ENCODE data around the gene SH3PXD2A. TPM values are rescaled to one million over a fixed set of nuclear protein-coding genes. Genes with fewer than 3 reads are reported as not detected.

The SH3PXD2A gene
- total and polyA plus RNA-seq, 2 of the 4 experiments (the other 2 are of a cell fraction), result 6.3 to 23.0 TPM

GRCh38 chr10:103663236-103663635, 192.1 kb downstream of the SH3PXD2A start:
- DNase-seq (no peak), ATAC-seq (ENCODE audit: low read depth) (no peak)
- 71% methylated on average over 1 of the region's 3 CpGs; no CpG with 5 or more reads in 1 of the 2 experiments for WGBS, 2 experiments (ENCODE audit: extremely low coverage in 2 of 2, insufficient read length in 1 of 2)
- ChIA-PET POLR2A (ENCODE audit: unreplicated experiment) (no interaction called here), CTCF (no interaction called here)
- Histone ChIP-seq H3K23ac (ENCODE audit: low read depth, low read length) (no peak overlapping the region), H4K91ac (ENCODE audit: insufficient read depth, low read depth, low read length) (no peak overlapping the region), H4K20me1 (ENCODE audit: insufficient read depth, low read length) (peaks cover 27% of the 10 kb centered on the region), H3K36me3 (ENCODE audit: control insufficient read depth, insufficient read depth, low read length) (peaks cover 17% of the 10 kb centered on the region), H3K4ac (ENCODE audit: low read depth, low read length) (no peak overlapping the region), H3K9ac (ENCODE audit: low read depth, low read length) (no peak overlapping the region), H2BK120ac (ENCODE audit: low read depth, low read length) (no peak overlapping the region), H4K5ac (ENCODE audit: low read depth, low read length) (no peak overlapping the region), H3K27ac (ENCODE audit: insufficient read depth, low read length) (no peak overlapping the region), H2AK5ac (ENCODE audit: low read depth, low read length) (no peak overlapping the region), H3K14ac (replicated peaks; ENCODE audit: low read depth, low read length) (no peak overlapping the region), H3K9me3 (ENCODE audit: control insufficient read depth, insufficient read depth, low read length) (no peaks in the 10 kb centered on the region), H4K8ac (ENCODE audit: low read depth in 2 of 2, low read length in 2 of 2) (no peak overlapping the region), H2BK15ac (ENCODE audit: low read depth, low read length) (no peak overlapping the region), H3K18ac (ENCODE audit: low read depth, low read length) (no peak overlapping the region), H2BK20ac (ENCODE audit: low read depth, low read length) (no peak overlapping the region), H3K56ac (ENCODE audit: extremely low read depth, insufficient read depth, low read length) (no peak overlapping the region), H2AFZ (replicated peaks; ENCODE audit: low read length, poor library complexity) (no peak overlapping the region), H3K9me1 (ENCODE audit: insufficient read depth, low read length) (peaks cover 21% of the 10 kb centered on the region), H3K4me3 (ENCODE audit: insufficient read depth, low read depth, low read length) (no peak overlapping the region), H3K27me3 (ENCODE audit: control insufficient read depth, insufficient read depth, low read length) (no peaks in the 10 kb centered on the region), H3K4me2 (ENCODE audit: low read depth, low read length) (no peak overlapping the region), H2AK9ac (replicated peaks; ENCODE audit: low read depth, low read length, poor library complexity) (no peak overlapping the region), H2BK5ac (ENCODE audit: low read depth, low read length, poor library complexity, severe bottlenecking) (no peak overlapping the region), H3K4me1 (ENCODE audit: control insufficient read depth, insufficient read depth, low read length) (peaks cover 24% of the 10 kb centered on the region), H3K79me1 (ENCODE audit: low read depth in 1 of 2, low read length in 2 of 2) (peaks cover 10 to 82% of the 10 kb centered on the region in 2 experiments)
- in situ Hi-C loops (cut with MboI; ENCODE audit: low sequenced_read_pairs) (no loop called here), intact Hi-C loops (cut with micrococcal nuclease) (no loop called here), dilution Hi-C loops (cut with HindIII; ENCODE audit: low sequenced_read_pairs, unreplicated experiment) (no loop called here)
- no TSS peak for BruUV-seq (replicated peaks)
- TF ChIP-seq MAZ (IDR thresholded peaks at IDR 0.05; ENCODE audit: borderline replicate concordance, low read depth, low read length), result no peak
- TF ChIP-seq, protein P1, sequence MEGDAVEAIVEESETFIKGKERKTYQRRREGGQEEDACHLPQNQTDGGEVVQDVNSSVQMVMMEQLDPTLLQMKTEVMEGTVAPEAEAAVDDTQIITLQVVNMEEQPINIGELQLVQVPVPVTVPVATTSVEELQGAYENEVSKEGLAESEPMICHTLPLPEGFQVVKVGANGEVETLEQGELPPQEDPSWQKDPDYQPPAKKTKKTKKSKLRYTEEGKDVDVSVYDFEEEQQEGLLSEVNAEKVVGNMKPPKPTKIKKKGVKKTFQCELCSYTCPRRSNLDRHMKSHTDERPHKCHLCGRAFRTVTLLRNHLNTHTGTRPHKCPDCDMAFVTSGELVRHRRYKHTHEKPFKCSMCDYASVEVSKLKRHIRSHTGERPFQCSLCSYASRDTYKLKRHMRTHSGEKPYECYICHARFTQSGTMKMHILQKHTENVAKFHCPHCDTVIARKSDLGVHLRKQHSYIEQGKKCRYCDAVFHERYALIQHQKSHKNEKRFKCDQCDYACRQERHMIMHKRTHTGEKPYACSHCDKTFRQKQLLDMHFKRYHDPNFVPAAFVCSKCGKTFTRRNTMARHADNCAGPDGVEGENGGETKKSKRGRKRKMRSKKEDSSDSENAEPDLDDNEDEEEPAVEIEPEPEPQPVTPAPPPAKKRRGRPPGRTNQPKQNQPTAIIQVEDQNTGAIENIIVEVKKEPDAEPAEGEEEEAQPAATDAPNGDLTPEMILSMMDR (conservative IDR thresholded peaks at IDR 0.05; ENCODE audit: low read depth, low read length), result no peak
- no peak for TF ChIP-seq MXI1 (IDR thresholded peaks at IDR 0.05; ENCODE audit: borderline replicate concordance, low read depth, low read length)
- no peak for TF ChIP-seq BHLHE40 (IDR thresholded peaks at IDR 0.05; ENCODE audit: low read depth, low read length)
- TF ChIP-seq CHD1 (IDR thresholded peaks at IDR 0.05; ENCODE audit: low read depth, low read length), result no peak
- no peak for TF ChIP-seq CEBPB (IDR thresholded peaks at IDR 0.05; ENCODE audit: low read depth, low read length)
- TF ChIP-seq MAFK (IDR thresholded peaks at IDR 0.05; ENCODE audit: low read depth, low read length), result no peak
- no peak for TF ChIP-seq RAD21 (IDR thresholded peaks at IDR 0.05; ENCODE audit: low read length)
- TF ChIP-seq RFX5 (IDR thresholded peaks at IDR 0.05; ENCODE audit: low read depth, low read length), result no peak
- no peak for TF ChIP-seq RCOR1 (IDR thresholded peaks at IDR 0.05; ENCODE audit: insufficient replicate concordance, low read length)
- no peak for TF ChIP-seq NFE2L2 (IDR thresholded peaks at IDR 0.05; ENCODE audit: low read depth, low read length)
- no peak for TF ChIP-seq FOS (IDR thresholded peaks at IDR 0.05; ENCODE audit: low read depth, low read length)
- TF ChIP-seq USF2 (IDR thresholded peaks at IDR 0.05; ENCODE audit: low read depth, low read length), result no peak
- TF ChIP-seq SMC3 (IDR thresholded peaks at IDR 0.05; ENCODE audit: low read depth, low read length), result no peak
- no peak for TF ChIP-seq POLR2A (IDR thresholded peaks at IDR 0.05; ENCODE audit: low read depth, low read length)
- TF ChIP-seq, protein P2, sequence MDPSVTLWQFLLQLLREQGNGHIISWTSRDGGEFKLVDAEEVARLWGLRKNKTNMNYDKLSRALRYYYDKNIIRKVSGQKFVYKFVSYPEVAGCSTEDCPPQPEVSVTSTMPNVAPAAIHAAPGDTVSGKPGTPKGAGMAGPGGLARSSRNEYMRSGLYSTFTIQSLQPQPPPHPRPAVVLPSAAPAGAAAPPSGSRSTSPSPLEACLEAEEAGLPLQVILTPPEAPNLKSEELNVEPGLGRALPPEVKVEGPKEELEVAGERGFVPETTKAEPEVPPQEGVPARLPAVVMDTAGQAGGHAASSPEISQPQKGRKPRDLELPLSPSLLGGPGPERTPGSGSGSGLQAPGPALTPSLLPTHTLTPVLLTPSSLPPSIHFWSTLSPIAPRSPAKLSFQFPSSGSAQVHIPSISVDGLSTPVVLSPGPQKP (IDR thresholded peaks at IDR 0.05; ENCODE audit: borderline replicate concordance, low read depth, low read length), result no peak
